ENCODE results near the gene NFYC. TPM values are rescaled to one million over a fixed set of nuclear protein-coding genes. Genes with fewer than 3 reads are reported as not detected.

Gene NFYC
- total RNA-seq, 1 donor from 2014 or later = 49.7 TPM

- TF ChIP-seq CTCF (IDR thresholded peaks at IDR 0.05; ENCODE audit: unreplicated experiment) = no peak
- Mint-ChIP-seq H3K27ac (ENCODE audit: unreplicated experiment) (no peak overlapping the region), H3K27me3 (ENCODE audit: unreplicated experiment) (peaks cover 21% of the 10 kb centered on the region), H3K4me3 (ENCODE audit: unreplicated experiment) (no peak overlapping the region), H3K4me1 (ENCODE audit: unreplicated experiment) (peaks cover 6% of the 10 kb centered on the region), H3K36me3 (ENCODE audit: low read depth, unreplicated experiment) (no peaks in the 10 kb centered on the region), H3K9me3 (ENCODE audit: unreplicated experiment) (no peaks in the 10 kb centered on the region)
- no peak for DNase-seq (ENCODE audit: low spot score)
Measured at GRCh38 chr1:40786995-40787705, 95.6 kb downstream of the NFYC start.

- Mint-ChIP-seq H3K4me1 (ENCODE audit: unreplicated experiment) (peaks cover 4% of the 10 kb centered on the region), H3K27me3 (ENCODE audit: unreplicated experiment) (peaks cover 17% of the 10 kb centered on the region), H3K4me3 (ENCODE audit: unreplicated experiment) (no peak overlapping the region), H3K36me3 (ENCODE audit: low read depth, unreplicated experiment) (no peaks in the 10 kb centered on the region), H3K9me3 (ENCODE audit: unreplicated experiment) (no peaks in the 10 kb centered on the region), H3K27ac (ENCODE audit: unreplicated experiment) (no peak overlapping the region)
- DNase-seq (ENCODE audit: low spot score) = no peak
- no peak for TF ChIP-seq CTCF (IDR thresholded peaks at IDR 0.05; ENCODE audit: unreplicated experiment)
Measured at GRCh38 chr1:40787737-40788560, 96.4 kb downstream of the NFYC start.

GRCh38 chr1:40788561-40789341 is 97.2 kb downstream of the NFYC start:
- no peaks in the 10 kb centered on the region for H3K9me3 Mint-ChIP-seq (ENCODE audit: unreplicated experiment)
- H3K27me3 Mint-ChIP-seq (ENCODE audit: unreplicated experiment) = peaks cover 19% of the 10 kb centered on the region
- H3K36me3 Mint-ChIP-seq (ENCODE audit: low read depth, unreplicated experiment) = no peaks in the 10 kb centered on the region
- DNase-seq (ENCODE audit: low spot score) = no peak
- H3K4me3 Mint-ChIP-seq (ENCODE audit: unreplicated experiment) = no peak overlapping the region
- no peak overlapping the region for H3K27ac Mint-ChIP-seq (ENCODE audit: unreplicated experiment)
- H3K4me1 Mint-ChIP-seq (ENCODE audit: unreplicated experiment) = no peaks in the 10 kb centered on the region
- TF ChIP-seq CTCF (IDR thresholded peaks at IDR 0.05; ENCODE audit: unreplicated experiment) = no peak

GRCh38 chr1:40789342-40789598 is 97.8 kb downstream of the NFYC start:
- no peaks in the 10 kb centered on the region for H3K9me3 Mint-ChIP-seq (ENCODE audit: unreplicated experiment)
- H3K27me3 Mint-ChIP-seq (ENCODE audit: unreplicated experiment) = peaks cover 19% of the 10 kb centered on the region
- no peak overlapping the region for H3K4me3 Mint-ChIP-seq (ENCODE audit: unreplicated experiment)
- TF ChIP-seq CTCF (IDR thresholded peaks at IDR 0.05; ENCODE audit: unreplicated experiment) = no peak
- no peaks in the 10 kb centered on the region for H3K4me1 Mint-ChIP-seq (ENCODE audit: unreplicated experiment)
- no peak overlapping the region for H3K27ac Mint-ChIP-seq (ENCODE audit: unreplicated experiment)
- DNase-seq (ENCODE audit: low spot score) = no peak
- no peaks in the 10 kb centered on the region for H3K36me3 Mint-ChIP-seq (ENCODE audit: low read depth, unreplicated experiment)

Measured in endothelial cell (in vitro differentiated cells).